Stimulated activated CD4-positive, alpha-beta T cell treated with anti-CD3 and anti-CD28 coated beads, Interleukin-15, amount 100 ng/mL, for 24 hours (primary cell): ENCODE data around the gene SGCD.
A peak's percentile ranks its signal among the peaks of the same experiment; 100 is the strongest.

Source experiments
- DNase-seq: peaks from one replicate; pipeline ENCODE4 v3.0.0-alpha.2; 2020

The SGCD gene

GRCh38 chr5:156363861-156364260, 36.9 kb downstream of the SGCD start:
- DNase-seq: no peak

- DNase-seq: no peak
Observed at GRCh38 chr5:156366521-156366920, 39.6 kb downstream of the SGCD start.

GRCh38 chr5:156367597-156367996, 40.6 kb downstream of the SGCD start:
- no peak for DNase-seq

GRCh38 chr5:156375895-156376495, 49.0 kb downstream of the SGCD start:
- DNase-seq: no peak

GRCh38 chr5:156376751-156377150, 49.8 kb downstream of the SGCD start:
- no peak for DNase-seq

GRCh38 chr5:156378159-156378558, 51.2 kb downstream of the SGCD start:
- no peak for DNase-seq

GRCh38 chr5:156379206-156379605, 52.2 kb downstream of the SGCD start:
- DNase-seq: no peak

GRCh38 chr5:156380848-156381247, 53.9 kb downstream of the SGCD start:
- DNase-seq: no peak

GRCh38 chr5:156383510-156384265, 56.7 kb downstream of the SGCD start:
- DNase-seq: no peak

GRCh38 chr5:156385416-156385815, 58.5 kb downstream of the SGCD start:
- no peak for DNase-seq

- DNase-seq: no peak
Observed at GRCh38 chr5:156386976-156387375, 60.0 kb downstream of the SGCD start.

- DNase-seq: no peak
Observed at GRCh38 chr5:156387391-156387790, 60.4 kb downstream of the SGCD start.

GRCh38 chr5:156388233-156388632, 61.3 kb downstream of the SGCD start:
- DNase-seq: no peak

- DNase-seq: no peak
Observed at GRCh38 chr5:156391139-156391538, 64.2 kb downstream of the SGCD start.

- no peak for DNase-seq
Observed at GRCh38 chr5:156393980-156394379, 67.0 kb downstream of the SGCD start.

- DNase-seq: no peak
Observed at GRCh38 chr5:156394642-156395305, 67.8 kb downstream of the SGCD start.

GRCh38 chr5:156395306-156395675, 68.3 kb downstream of the SGCD start:
- DNase-seq: no peak

- no peak for DNase-seq
Observed at GRCh38 chr5:156396063-156396829, 69.3 kb downstream of the SGCD start.

GRCh38 chr5:156396830-156397081, 69.8 kb downstream of the SGCD start:
- no peak for DNase-seq

GRCh38 chr5:156399323-156399722, 72.4 kb downstream of the SGCD start:
- DNase-seq: no peak

GRCh38 chr5:156400231-156400986, 73.4 kb downstream of the SGCD start:
- DNase-seq: no peak

- no peak for DNase-seq
Observed at GRCh38 chr5:156401804-156402203, 74.8 kb downstream of the SGCD start.

GRCh38 chr5:156402387-156402921, 75.5 kb downstream of the SGCD start:
- DNase-seq: peak; percentile 65
